DMS53 treated with DMSO at 0.1 percent for 48 hours (cell line): ENCODE data around the gene PALLD.
A peak's percentile ranks its signal among the peaks of the same experiment; 100 is the strongest.
"Not testable (repeated sequence)": the region's sequence is repeated elsewhere in the genome, so short reads cannot be mapped to it uniquely, and the experiment has no call there.

Experiments used
- DNase-seq: peaks from one replicate; lab custom pipeline; 2025; ENCODE audit not compliant: unreplicated experiment; lab: John Stamatoyannopoulos, UW

PALLD gene

DNA sequence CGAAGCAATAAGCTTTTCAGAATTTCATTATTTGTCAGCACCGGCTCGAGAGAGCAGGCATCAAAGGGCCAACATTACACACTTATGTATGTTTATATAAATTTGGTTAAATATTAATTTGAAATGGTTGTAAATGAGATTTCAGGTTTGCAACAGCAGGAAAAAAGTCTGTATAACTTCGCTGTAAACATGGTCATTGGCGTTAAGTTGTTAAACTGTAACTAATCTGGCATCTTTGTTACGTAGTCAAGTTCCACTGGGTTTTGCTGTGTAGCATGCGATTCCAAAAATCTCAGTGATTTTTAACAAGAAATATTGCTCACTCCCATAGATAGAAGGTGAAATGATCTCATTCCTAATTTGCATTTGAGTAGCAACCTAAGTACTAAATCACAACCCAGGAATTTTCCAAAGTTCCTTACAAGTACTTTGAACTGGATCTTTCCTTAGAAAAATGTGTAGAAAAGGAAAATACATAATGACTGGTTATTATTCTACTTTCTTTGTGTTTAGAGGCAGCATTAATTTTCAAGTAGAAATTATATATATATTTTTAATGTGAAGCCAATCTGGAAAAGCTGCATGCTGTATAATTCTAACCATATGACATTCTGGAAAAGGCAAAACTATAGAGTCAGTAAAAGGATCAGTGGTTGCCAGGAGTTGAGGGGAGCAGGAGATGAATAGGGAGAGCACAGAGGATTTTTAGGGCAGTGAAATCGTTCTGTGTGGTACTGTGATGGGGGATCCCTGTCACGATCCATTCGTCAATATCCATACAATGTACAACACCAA, 291.1 kb downstream of the PALLD start:
- DNase-seq, result peak; percentile 4

- DNase-seq, result no peak
These were observed 294.0 kb downstream of the PALLD start for GRCh38 chr4:168790898-168791297.

GRCh38 chr4:168791376-168791775, 294.5 kb downstream of the PALLD start:
- no peak for DNase-seq

DNA sequence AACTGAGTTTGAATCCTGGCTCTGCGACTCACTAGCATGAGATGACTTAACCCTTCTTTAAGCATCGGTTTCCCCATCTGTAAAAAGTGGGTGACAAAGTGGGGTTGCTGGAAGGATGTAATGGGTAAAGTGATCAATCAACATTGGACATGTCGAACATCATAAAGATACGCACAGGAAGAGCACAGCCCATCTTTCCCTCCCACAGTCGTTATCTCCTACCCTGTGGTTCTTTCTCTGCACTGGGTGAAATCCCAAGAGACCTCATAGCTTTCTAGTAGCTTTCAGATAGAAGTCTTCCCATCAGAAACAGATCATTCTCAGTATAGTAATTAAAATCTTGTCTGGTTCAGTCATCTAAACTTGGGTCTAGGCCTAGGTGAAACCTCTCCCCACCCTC, 296.7 kb downstream of the PALLD start:
- no peak for DNase-seq

GRCh38 chr4:168794092-168794707, 297.3 kb downstream of the PALLD start:
- no peak for DNase-seq

GRCh38 chr4:168794881-168795280, 298.0 kb downstream of the PALLD start:
- DNase-seq, result no peak

DNA sequence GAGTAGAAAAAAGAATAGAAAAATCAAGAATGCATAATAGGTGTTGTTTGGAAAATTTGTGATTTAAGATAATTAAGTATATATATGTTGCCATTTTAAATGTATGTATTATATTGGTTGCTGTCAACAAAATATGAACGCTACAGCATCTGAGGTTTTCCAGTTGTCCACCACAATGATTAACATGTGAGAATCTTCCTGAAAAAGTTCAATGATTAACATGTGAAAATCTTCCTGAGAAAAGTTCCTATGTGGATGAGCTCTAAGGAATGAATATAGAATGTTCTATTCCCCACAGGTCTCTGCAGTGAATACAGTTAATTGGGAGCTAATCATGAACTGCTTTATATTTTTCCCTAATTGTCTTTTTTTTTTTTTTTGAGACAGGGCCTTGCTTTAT, 298.5 kb downstream of the PALLD start:
- DNase-seq, result no peak

DNA sequence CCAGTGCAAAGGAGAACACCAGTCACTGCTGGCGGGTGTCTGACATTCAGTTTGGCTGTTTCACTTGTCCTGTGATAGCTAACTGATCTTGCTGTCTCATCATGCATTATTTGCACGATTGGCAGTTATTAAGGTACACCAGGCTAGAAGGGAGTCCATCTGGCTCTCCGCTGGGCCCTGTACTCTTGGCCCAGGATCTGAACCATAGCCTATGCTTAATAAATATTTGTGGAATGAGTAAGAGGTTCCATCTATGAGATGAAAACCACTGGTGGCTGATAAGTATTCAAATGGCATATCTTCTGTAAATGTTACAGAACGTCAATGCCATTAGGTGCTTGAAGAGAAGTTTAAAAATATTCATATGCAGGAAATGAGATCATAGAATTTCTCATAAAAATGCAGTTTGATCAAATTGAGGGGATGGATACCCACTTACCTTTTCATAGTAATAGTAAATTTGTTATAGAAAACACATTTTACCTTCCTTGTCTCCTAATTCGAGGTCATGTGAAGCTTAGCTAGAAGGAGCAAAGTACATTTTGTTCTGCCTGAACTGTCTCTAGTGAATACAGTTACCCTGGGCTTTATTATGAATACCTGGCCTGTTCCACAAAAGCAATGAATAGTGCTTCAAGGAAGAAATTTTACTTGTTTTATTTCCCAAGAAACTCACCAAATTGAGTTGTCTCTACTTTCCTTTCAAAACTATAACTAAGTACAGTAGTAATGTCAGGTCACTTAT, 299.7 kb downstream of the PALLD start:
- peak; percentile 80 for DNase-seq

DNA sequence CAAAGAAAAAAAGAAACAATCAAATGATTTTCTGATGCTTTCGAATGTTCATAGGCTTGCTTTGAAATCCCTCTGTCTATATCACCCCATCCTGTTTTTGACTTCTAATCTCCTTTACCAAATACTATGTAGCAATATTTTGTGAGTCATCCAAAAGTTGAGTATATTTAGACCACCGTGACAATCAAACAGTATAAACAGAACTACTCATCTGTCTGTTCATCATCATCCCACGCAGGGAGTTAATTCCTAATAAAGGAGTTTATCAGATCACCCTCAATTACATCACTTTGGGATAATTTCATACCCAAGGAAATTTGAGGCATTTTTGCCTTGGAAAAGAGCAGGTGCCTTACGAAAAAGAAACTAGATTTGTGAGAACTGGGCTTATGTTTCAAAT, 300.3 kb downstream of the PALLD start:
- DNase-seq, result no peak

- no peak for DNase-seq
These were observed 301.0 kb downstream of the PALLD start for GRCh38 chr4:168797738-168798375.

GRCh38 chr4:168800926-168801325, 304.1 kb downstream of the PALLD start:
- no peak for DNase-seq

GRCh38 chr4:168802222-168802621, 305.4 kb downstream of the PALLD start:
- no peak for DNase-seq

DNA sequence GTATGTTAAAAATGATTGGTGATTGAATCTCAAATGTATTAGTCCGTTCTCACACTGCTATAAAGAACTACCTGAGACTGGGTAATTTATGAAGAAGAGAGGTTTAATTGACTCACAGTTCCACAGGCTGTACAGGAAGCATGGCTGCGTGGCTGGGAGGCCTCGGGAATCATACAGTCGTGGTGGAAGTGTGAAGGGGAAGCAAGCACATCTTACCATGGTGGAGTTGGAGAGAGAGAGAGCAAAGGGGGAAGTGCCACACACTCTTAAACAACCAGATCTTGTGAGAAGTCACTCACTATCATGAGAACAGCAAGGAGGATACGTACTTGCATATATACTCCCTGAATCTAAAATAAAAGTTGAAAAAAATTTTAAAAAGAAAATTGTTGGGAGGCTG, 306.2 kb downstream of the PALLD start:
- DNase-seq, result not testable (repeated sequence)

DNA sequence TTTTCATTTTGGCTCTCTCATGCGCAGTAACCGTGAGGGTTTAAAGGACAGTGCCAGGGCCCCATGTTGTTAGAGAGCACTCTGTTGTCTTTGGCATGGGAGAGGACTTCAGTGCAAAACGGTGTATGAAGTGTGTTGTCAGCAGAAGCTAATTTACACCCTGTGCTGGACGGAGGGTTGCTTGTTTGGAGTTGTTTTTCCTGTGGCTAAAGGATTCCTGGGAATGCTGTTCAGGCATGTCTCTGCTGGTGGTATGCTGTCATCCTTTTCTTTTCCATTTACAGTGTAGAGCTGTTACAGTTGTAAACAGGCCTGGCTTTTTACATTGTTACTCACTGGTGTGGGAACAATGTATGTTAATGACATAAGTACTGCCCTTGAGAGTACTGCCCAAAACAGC, 306.9 kb downstream of the PALLD start:
- no peak for DNase-seq

GRCh38 chr4:168804146-168804545, 307.3 kb downstream of the PALLD start:
- no peak for DNase-seq

- DNase-seq, result no peak
These were observed 308.5 kb downstream of the PALLD start for GRCh38 chr4:168805341-168805740.

DNA sequence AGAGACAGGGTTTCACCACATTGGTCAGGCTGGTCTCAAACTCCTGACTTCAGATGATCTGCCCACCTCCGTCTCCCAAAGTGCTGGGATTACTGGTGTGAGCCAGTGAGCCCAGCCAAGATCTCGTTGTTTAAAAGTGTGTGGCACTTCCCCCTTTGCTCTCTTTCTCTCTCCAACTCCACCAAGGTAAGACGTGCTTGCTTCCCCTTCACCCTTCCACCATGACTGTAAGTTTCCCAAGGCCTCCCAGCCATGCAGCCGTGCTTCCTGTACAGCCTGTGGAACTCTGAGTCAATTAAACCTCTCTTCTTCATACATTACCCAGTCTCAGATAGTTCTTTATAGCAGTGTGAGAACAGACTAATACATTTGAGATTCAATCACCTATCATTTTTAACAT, 309.4 kb downstream of the PALLD start:
- DNase-seq, result not testable (repeated sequence)

DNA sequence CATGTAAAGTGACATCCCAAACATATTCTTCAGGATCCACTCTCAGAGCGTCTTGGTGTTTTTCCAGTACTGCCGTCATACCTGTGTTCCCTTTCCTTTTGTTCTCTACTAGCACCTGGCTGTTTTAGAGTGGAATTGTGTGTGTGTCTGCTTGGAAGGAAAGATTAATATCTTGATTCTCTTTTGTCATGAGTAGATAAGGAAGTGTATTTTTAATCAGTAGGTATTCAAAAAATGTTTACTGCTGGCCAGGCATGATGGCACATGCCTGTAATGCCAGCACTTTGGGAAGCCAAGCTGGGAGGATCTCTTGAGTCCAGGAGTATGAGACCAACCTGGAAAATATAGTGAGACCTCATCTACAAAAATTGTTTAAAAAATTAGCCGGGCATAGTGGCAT, 314.4 kb downstream of the PALLD start:
- no peak for DNase-seq

DNA sequence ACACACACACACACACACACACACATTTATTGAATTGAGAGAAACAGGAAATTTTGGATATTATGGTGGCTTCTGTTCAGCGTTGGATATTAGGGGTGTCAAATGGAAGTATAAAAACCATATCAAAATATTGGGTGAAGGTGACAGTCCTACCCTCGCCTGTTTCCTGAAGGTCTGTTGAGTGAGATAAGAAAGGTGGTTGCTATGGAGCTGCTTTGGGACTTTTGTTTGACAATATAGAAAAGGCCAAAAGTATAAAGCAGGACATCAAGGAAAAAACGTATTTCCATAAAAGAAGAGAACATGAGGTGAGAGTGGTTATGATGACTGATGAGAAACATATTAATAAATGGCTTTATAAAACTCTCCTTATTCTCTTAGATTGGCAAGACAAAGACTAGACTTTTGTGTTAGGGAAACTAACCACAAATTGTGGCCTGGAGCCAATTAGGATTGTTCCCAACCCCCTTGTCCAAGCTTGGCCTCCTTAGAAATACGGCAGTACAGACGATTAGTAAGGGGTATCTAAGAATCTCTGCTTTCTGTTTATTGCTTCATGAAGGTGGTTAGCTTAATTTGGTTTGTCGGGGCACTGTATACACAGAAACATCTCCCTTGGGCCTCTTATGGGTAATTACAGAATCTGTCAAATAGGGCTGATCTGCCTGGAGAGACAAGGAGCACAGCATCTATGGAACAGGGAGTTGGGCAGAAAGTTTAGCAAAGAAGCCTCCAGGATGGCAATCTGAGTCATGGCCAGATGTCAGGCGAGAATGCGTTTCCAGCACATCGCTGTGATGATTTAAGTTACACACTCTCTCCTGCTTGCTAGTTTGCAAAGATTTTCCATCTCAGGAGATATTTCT, 315.2 kb downstream of the PALLD start:
- DNase-seq, result no peak

- DNase-seq, result no peak
These were observed 316.0 kb downstream of the PALLD start for GRCh38 chr4:168812806-168813205.

- DNase-seq, result no peak
These were observed 317.0 kb downstream of the PALLD start for GRCh38 chr4:168813890-168814289.
